Large intestine (tissue), 3 donors: ENCODE data around the gene NCAM1. TPM values are rescaled to one million over a fixed set of nuclear protein-coding genes. Genes with fewer than 3 reads are reported as not detected.

Experiments used
- DNase-seq, 2 donors: peaks; one replicate each; pipeline versions ENCODE4 v3.0.0 to v3.0.0-alpha.2; 2013
- H3K27ac ChIP-seq: one replicate; pipeline ENCODE4 v1.5.1; 2013; ENCODE audit warnings: low read length
- H3K27me3 ChIP-seq: 2 replicates; pipeline ENCODE4 v1.6.1; 2013; ENCODE audit warnings: low read length; ENCODE audit not compliant: control insufficient read depth, insufficient read depth
- H3K36me3 ChIP-seq: 2 replicates; pipeline ENCODE4 v1.6.1; 2013; ENCODE audit warnings: low read length; ENCODE audit not compliant: control insufficient read depth, insufficient read depth
- H3K4me1 ChIP-seq: one replicate; pipeline ENCODE4 v1.6.1; 2013; ENCODE audit warnings: low read length; ENCODE audit not compliant: control insufficient read depth, insufficient read depth
- H3K4me3 ChIP-seq: one replicate; pipeline ENCODE4 v1.5.1; 2013; ENCODE audit warnings: low read length
- H3K9me3 ChIP-seq: one replicate; pipeline ENCODE4 v1.6.1; 2013; ENCODE audit warnings: mild to moderate bottlenecking, low read depth, low read length, moderate library complexity; ENCODE audit not compliant: control insufficient read depth
- WGBS: methylation state at CpG from one replicate; pipeline ENCODE4 v1.1.5; 2013; ENCODE audit warnings: low lambda C conversion rate; ENCODE audit not compliant: insufficient coverage; 5-methylcytosine and 5-hydroxymethylcytosine counted together
- polyA plus RNA-seq: library from polyadenylated mRNA; unstranded; fragments of 120-200 nt; gene quantifications from one replicate; pipeline ENCODE4 v1.2.1, GENCODE V29; 2013

NCAM1 gene
- polyA plus RNA-seq, 1 donor: 63.0 TPM

DNA sequence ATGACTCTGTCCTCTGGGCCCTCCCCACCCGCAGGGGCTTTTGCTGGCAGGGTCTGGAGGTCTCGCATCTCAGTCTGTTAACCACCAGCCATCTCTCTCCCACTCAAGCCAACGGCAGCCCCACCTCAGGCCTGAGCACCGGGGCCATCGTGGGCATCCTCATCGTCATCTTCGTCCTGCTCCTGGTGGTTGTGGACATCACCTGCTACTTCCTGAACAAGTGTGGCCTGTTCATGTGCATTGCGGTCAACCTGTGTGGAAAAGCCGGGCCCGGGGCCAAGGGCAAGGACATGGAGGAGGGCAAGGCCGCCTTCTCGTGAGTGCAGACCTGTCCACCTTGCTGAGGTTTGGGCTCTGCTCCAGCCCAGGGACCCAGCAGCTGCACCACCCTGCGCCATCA, 308.9 kb downstream of the NCAM1 start:
- H3K36me3 ChIP-seq: peaks cover 1% of the 10 kb centered on the region
- H3K4me1 ChIP-seq: no peaks in the 10 kb centered on the region
- no peak overlapping the region for H3K4me3 ChIP-seq
- H3K27ac ChIP-seq: no peak overlapping the region
- H3K27me3 ChIP-seq: no peaks in the 10 kb centered on the region
- no CpG with 5 or more reads among the region's 13 CpGs for WGBS
- H3K9me3 ChIP-seq: no peaks in the 10 kb centered on the region
- no peak for DNase-seq

DNA sequence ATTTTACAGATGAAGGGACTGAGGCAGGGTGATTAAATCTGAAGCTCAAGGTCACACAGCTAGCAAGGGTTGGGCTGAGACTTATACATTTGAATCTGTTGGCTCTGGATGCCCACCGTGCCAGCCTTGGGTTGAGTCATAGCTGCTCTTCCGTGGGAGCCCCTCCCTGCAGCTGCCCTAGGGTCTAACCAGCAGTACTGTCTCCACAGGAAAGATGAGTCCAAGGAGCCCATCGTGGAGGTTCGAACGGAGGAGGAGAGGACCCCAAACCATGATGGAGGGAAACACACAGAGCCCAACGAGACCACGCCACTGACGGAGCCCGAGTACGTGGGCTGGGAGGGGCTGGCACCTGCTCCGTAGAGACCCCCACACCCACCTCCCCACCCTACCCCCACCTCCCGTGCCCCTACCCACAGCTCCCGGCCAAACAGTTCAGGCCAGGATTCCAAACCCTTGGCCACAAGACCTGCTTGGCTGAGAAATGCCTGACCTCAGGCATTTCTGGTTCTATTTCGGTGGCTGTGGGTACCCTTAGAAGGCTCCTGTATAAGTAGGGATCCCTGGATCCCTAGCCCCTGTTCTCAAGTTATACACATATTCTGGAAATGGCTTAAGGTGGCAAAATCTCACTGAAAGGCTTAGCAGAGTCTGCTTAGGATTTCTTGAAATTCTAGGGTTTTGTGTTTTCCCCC, 310.5 kb downstream of the NCAM1 start:
- no peaks in the 10 kb centered on the region for H3K4me1 ChIP-seq
- H3K9me3 ChIP-seq: no peaks in the 10 kb centered on the region
- no peak for DNase-seq
- WGBS: no CpG with 5 or more reads among the region's 14 CpGs
- no peaks in the 10 kb centered on the region for H3K27me3 ChIP-seq
- H3K36me3 ChIP-seq: peaks cover 3% of the 10 kb centered on the region
- no peak overlapping the region for H3K27ac ChIP-seq
- H3K4me3 ChIP-seq: no peak overlapping the region

DNA sequence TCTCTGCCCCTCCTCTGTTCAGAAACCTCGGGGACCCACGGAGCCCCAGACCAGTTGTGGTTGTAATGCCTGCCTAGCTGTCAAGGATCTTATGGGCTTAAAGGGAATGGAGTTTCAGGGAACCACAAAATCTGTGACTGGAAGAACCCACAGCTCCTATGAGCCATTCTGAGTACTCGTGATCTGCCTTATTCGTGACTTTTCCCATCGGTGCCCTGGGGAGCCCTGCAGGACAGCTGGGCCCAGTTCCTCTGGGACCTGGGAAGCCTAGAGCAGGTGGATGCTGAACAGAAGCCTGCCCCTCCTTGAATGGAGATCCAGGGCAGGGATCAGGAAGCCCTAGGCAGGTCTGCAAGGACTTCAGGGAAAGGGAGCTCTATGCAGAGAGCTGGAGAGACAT, 311.1 kb downstream of the NCAM1 start:
- Histone ChIP-seq H3K4me3 (no peak overlapping the region), H3K27ac (no peak overlapping the region), H3K9me3 (no peaks in the 10 kb centered on the region), H3K4me1 (no peaks in the 10 kb centered on the region), H3K27me3 (no peaks in the 10 kb centered on the region), H3K36me3 (peaks cover 5% of the 10 kb centered on the region)
- no peak for DNase-seq
- WGBS: no CpG with 5 or more reads among the region's 5 CpGs

DNA sequence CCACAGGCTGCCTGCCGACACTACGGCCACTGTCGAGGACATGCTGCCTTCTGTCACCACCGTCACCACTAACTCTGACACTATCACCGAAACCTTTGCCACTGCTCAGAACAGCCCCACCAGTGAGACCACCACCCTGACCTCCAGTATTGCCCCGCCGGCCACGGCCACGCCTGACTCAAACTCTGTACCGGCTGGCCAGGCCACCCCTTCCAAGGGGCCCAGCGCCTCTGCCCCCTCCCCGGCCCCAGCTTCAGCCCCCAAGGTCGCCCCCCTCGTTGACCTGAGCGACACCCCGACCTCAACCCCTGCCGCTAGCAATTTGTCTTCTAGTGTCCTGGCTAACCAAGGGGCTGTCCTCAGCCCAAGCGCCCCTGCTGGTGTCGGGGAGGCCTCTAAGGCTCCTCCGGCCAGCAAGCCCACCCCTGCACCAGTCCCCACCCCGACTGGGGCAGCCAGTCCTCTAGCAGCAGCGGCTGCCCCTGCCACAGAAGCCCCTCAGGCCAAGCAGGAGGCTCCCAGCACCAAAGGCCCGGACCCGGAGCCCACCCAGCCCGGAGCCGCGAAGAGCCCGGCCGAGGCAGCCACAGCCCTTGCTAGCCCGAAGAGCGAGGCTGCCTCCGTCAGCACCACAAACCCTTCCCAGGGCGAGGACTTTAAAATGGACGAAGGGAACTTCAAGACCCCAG, 311.9 kb downstream of the NCAM1 start:
- WGBS: no CpG with 5 or more reads among the region's 34 CpGs
- no peak for DNase-seq
- H3K4me3 ChIP-seq: no peak overlapping the region
- no peaks in the 10 kb centered on the region for H3K9me3 ChIP-seq
- no peak overlapping the region for H3K27ac ChIP-seq
- peaks cover 5% of the 10 kb centered on the region for H3K36me3 ChIP-seq
- H3K4me1 ChIP-seq: no peaks in the 10 kb centered on the region
- no peaks in the 10 kb centered on the region for H3K27me3 ChIP-seq

DNA sequence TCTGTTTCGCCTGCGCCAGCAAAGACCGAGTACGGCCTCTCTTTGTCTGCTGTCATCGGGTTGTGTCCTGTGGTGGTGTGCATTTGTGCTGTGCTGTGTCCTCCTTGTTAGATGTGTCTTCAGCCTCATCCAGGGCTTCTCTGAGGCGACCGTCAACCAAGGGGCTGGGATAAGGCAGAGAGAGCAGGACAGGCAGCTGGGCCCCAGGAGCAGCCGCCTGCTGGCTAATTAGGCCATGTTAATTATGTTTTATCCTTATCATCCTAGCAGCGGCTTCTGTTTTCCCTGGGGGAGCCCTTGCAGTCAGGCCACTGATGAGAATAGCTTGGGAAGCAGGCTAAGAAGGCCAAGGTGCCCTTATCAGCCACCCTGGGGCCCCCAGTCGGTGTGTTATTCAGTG, 312.5 kb downstream of the NCAM1 start:
- Histone ChIP-seq H3K4me1 (no peaks in the 10 kb centered on the region), H3K27ac (no peak overlapping the region), H3K9me3 (no peaks in the 10 kb centered on the region), H3K4me3 (no peak overlapping the region), H3K27me3 (no peaks in the 10 kb centered on the region), H3K36me3 (peaks cover 5% of the 10 kb centered on the region)
- DNase-seq: no peak
- no CpG with 5 or more reads among the region's 10 CpGs for WGBS

DNA sequence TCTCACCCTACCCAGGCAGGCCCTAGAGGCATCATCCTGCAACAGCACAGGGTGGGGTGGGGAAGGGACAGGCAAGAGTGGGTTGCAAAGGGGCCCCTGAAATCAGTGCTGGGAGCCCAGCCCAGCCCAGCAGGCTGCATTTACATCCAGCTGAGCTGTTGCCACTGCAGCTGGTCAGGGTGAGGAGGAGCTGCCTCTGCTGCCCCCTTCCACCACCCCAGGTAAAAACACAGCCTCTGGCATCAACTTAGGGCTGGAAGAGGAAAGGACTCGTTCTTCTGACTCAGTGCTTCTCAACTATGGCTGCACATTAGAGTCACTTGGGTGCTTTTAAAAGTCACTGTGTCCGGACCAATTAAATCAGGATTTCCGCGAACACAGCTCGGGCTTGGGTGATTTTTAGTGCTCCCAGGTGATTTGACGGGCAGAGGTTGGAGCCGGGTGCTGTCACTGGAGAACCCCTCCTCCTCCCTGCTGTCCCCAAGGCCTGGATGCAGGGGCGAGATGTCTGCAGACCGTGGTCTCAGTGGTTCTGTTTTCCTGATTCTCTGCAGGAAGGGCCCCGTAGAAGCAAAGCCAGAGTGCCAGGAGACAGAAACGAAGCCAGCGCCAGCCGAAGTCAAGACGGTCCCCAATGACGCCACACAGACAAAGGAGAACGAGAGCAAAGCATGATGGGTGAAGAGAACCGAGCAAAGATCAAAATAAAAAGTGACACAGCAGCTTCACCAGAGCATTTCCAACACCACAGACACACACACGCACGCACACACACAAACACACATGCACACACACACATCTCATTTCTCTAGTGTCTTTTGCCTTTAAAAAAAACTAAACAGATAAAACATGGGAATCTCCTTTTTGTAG, 313.7 kb downstream of the NCAM1 start:
- Histone ChIP-seq H3K36me3 (peaks cover 5% of the 10 kb centered on the region), H3K9me3 (no peaks in the 10 kb centered on the region), H3K27ac (no peak overlapping the region), H3K27me3 (no peaks in the 10 kb centered on the region), H3K4me3 (no peak overlapping the region), H3K4me1 (no peaks in the 10 kb centered on the region)
- DNase-seq: no peak
- no CpG with 5 or more reads among the region's 19 CpGs for WGBS

DNA sequence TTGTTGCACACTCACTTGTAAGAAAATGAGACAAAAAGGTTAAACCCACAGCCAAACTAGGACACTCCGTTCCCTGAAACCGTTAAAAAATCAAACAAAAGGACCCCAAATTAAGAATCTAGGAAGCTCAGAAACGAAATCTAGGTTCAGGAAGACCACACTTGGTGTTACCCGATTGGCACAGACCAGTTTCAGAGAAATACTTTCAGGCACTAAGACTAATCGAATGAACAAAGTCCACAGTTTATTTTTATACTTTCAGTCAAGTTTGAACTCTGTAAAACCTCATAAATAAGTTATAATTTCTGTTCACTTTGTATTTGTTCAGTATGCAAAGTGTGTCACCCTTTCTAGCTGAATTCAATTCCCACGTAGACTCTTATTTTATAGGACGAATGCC, 314.4 kb downstream of the NCAM1 start:
- no peak for DNase-seq
- H3K27ac ChIP-seq: no peak overlapping the region
- H3K27me3 ChIP-seq: no peaks in the 10 kb centered on the region
- WGBS: 83% methylated on average over 4 of the region's 7 CpGs
- H3K36me3 ChIP-seq: peaks cover 5% of the 10 kb centered on the region
- H3K9me3 ChIP-seq: no peaks in the 10 kb centered on the region
- no peak overlapping the region for H3K4me3 ChIP-seq
- H3K4me1 ChIP-seq: no peaks in the 10 kb centered on the region

DNA sequence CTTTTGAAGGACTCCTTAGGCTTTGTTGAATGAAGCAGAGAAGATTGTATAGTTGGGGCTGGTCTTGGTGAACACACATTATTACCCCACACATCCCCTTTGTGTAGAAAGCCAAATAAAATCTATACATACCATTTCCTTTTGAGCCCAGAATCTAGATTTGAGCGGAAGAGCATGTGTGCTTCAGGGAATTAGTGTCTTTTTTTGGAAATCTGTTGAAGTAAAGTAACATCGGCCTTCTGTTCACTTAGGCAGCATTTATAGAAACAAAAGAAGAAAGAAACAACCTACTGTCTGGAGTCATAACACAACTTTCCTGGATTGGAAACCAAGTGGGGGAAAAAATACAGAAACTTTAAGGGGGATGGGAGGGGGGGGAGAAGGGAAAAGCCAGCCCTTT, 315.2 kb downstream of the NCAM1 start:
- no peak for DNase-seq
- Histone ChIP-seq H3K27ac (no peak overlapping the region), H3K4me3 (no peak overlapping the region), H3K27me3 (no peaks in the 10 kb centered on the region), H3K9me3 (no peaks in the 10 kb centered on the region), H3K36me3 (peaks cover 5% of the 10 kb centered on the region), H3K4me1 (no peaks in the 10 kb centered on the region)
- WGBS: 100% methylated on average over 1 of the region's 2 CpGs

DNA sequence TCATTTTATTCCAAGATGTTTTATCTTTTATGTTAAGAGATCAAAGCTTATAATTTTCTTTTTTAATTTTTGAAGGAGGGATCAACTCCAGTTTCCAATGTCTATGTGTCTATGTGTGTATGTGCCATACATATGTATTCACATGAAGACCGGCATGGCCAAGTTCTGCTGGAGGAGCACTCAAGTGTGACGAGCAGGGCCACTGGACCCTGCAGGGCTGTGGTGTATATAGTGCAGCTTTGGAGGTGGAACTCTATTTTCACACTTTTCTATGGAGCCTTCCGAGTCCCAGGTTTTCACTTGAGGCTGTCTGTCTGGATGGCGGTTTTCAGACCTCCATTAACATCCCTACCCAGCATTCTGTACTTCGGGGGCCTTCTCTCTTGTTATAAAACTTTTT, 316.7 kb downstream of the NCAM1 start:
- no peaks in the 10 kb centered on the region for H3K9me3 ChIP-seq
- no CpG with 5 or more reads among the region's 5 CpGs for WGBS
- no peak for DNase-seq
- H3K4me1 ChIP-seq: no peaks in the 10 kb centered on the region
- H3K36me3 ChIP-seq: peaks cover 5% of the 10 kb centered on the region
- H3K27ac ChIP-seq: no peak overlapping the region
- H3K4me3 ChIP-seq: no peak overlapping the region
- H3K27me3 ChIP-seq: no peaks in the 10 kb centered on the region

DNA sequence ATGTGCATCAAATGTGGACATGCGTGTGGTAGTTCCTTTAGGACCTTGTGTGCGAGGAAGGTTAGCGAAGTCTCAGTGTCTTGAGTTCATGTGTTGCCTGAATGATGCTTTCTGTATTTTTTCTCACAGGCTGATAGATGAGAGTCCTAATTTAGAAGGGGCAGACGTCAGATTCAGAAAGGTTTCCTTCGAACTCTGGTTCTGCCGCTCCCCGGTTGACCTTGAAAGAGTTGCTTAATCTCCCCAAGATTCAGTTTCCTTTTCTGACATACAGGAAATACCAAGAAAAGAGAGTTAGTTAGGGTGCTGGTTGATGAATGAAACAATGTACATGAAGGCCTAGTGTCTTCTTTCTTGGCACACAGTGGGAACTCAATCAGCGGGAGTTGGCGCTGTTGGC, 317.3 kb downstream of the NCAM1 start:
- Histone ChIP-seq H3K36me3 (peaks cover 5% of the 10 kb centered on the region), H3K4me3 (no peak overlapping the region), H3K27me3 (no peaks in the 10 kb centered on the region), H3K27ac (no peak overlapping the region), H3K9me3 (no peaks in the 10 kb centered on the region), H3K4me1 (no peaks in the 10 kb centered on the region)
- 100% methylated on average over 1 of the region's 9 CpGs for WGBS
- no peak for DNase-seq
